Measurements from ENCODE around the gene HGF.

DNA sequence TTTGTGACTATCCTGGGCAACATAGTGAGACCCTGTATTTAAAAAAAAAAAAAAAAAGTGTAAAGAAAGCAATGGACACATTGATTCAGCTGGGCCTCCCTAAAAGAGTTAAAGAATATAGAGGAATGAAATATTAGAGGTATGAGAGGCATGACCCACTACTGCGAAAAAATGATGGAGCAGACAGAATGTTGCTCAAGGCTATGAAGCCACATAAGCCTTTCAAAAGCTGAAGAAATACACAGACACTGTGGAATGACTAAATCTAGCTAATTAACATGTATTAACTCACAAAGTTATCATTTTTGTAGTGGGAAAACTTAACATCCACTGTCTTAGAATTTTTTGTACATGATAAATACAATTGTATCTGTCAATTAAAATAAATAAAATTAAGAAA is 107.3 kb downstream of the HGF start:
- no peak for TF ChIP-seq CTCF (IDR thresholded peaks at IDR 0.05)
- TF ChIP-seq NRF1 (IDR thresholded peaks at IDR 0.05; ENCODE audit: low read depth, low read length) = no peak
- no peak for TF ChIP-seq CHD2 (IDR thresholded peaks at IDR 0.05; ENCODE audit: low read length, partially characterized antibody)
- no peak for TF ChIP-seq POLR2AphosphoS5 (IDR thresholded peaks at IDR 0.05; ENCODE audit: low read depth, low read length)
- no peak for TF ChIP-seq SIN3A (IDR thresholded peaks at IDR 0.05; ENCODE audit: borderline replicate concordance, low read depth, low read length)
- TF ChIP-seq MXI1 (IDR thresholded peaks at IDR 0.05; ENCODE audit: low read depth, low read length) = no peak
- TF ChIP-seq ELF1 (IDR thresholded peaks at IDR 0.05) = no peak
- no peak for TF ChIP-seq SMC3 (IDR thresholded peaks at IDR 0.05; ENCODE audit: low read depth, low read length)
- TF ChIP-seq EZH2phosphoT487 (IDR thresholded peaks at IDR 0.05; ENCODE audit: borderline replicate concordance, low read depth) = no peak
- TF ChIP-seq GABPA (IDR thresholded peaks at IDR 0.05; ENCODE audit: low read depth) = no peak

Data from SK-N-SH (cell line).